ENCODE results near the gene NME8.

Gene NME8

DNA sequence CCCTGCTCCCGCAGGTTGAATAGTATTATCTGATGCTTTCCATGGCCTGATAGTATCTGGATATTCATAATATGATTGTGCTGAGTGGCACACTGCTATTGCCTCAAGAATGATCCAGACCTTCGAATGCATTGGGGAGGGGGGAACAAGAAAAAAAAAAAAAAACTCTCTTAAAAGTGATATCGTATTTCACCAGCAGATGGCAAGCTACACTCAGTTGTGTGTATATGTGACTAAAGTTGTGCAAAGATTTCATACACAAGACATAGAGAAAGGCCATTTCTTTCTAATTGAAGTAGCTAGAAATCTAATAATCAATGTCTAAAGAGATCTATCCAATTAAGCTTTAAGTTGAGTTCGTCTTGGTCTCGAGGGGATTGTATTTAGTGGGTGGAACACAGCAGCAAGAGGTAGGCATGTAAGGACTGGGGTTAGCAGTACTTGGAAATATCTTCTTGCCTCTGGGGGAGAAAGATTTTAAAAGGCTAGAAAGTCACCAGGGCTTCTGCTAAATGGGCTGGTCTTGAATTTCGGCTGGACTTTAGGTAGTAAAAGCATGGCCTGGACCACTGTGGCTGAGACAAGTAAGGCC, 52.9 kb downstream of the NME8 start:
- DNase-seq = peak; percentile 2

DNA sequence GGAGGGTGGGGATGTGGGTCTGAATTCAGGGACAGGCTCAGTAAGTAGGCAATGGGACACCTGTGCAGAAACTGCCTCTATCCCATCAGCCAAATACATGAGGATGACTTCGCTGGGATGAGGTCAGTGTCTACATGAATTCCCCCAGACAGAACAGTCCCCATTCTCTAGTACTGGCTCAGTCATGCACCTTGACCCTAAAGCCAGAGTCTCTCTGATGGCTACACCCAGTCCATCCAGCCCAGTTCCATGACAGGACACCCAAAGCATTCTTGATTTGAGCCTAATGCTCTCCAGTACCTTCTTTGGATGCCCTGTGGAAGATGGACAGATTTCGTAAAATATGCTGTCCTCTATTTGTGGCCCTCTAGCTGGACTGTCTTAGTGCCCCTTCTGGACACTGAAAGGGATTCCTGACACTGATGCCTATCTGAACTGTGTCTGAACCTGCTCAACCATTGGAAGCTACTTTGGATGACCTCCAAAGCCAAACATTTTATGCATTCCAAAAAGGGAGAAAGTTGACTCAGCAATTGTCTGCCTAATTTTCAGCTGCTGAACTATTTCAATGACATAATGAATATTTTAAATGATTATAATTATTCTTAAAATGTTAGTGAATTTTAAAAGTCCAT, 53.6 kb downstream of the NME8 start:
- DNase-seq = no peak

DNA sequence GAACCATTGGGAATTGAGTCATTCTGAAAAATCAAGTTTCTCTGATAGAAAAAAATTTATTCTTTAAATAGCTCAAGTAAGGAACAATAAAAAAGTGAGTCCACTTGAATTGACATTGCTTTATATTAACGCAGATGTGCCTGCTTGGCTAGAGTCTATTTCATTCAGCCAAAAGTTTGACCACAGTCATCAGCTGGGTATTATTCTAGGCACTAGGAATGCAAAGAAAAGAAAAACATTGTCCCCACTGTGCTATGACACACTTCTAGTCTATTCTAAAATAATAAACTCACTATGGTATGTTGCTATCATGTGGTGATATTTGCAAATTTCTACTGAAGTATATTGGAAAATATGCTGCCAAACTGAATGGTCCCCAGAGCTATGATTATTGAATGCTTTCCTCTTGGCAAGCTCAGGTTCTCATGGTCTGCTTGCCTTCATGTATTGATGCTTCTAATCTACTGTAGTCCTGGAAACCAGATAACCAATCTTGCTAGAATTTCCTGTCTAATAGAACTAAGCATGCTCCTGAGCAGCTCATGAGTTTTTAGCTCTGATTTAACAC, 59.9 kb downstream of the NME8 start:
- no peak for DNase-seq

DNA sequence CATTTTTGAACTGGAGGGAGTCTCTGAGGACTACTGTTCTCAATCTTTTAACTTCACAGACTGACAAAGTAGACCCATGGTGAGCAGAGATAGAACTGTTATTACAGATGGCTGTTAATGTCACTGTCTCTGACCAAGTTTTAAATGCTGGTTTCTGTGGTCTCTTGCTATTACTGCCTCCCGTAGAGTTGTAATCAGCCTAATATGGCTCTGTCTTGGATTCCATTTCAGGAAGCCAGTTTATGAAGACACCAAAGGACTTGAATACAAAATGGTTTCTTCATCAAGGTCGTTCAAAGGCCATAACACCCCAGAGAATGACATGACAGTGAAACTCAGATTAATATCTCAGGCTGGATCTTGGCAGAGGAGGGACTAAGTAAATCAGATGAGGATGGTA, 64.4 kb downstream of the NME8 start:
- DNase-seq = no peak

DNA sequence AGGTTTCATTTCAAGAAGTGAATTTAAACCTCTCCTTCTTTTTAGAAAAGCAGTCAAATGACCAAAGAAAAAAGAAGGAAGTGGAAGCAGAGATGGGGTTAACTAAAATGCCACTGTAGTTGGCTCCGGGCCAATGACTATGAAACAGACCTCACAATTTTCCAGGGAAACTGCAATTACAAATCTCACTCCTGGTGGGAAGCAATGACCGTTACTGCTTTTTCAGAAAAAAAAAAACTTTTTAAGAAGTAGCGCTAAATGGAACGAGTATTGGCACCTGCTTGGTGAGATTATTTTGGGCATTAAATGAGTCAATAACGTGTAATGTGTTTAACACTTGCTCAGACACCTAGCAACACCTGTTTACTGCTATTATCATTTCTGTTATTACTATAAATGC, 67.0 kb downstream of the NME8 start:
- no peak for DNase-seq

DNA sequence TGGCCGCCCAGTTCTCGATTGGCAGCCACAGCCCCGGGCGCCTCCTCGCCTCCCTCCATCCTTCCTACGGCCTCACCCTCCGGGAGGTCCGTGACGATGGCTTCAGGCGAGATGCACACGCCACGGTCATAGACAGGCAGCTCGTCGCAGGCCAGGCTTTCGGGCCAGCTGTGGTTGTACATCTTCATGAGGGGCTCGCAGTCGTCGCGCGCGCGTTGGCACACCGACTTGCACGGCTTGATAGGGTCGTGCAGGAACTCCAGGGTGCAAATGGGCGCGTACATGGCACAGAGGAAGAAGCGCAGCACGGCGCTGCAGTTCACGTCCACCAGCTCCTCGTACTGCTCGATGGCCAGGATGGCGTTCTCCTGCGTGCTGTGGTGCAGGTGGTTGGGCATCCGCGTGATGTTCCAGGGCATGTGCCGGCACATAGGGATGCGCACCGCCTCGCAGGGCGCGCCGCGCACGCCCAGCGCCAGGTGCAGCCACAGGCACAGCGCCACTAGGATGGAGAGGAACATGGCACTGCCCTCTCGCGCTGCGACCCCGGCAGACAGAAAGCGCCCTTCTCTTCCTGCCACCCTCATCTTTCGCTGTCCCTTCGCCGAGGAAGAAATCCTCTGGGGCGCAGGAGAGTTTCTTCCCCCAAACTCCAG, 67.7 kb downstream of the NME8 start:
- no peak for DNase-seq

DNA sequence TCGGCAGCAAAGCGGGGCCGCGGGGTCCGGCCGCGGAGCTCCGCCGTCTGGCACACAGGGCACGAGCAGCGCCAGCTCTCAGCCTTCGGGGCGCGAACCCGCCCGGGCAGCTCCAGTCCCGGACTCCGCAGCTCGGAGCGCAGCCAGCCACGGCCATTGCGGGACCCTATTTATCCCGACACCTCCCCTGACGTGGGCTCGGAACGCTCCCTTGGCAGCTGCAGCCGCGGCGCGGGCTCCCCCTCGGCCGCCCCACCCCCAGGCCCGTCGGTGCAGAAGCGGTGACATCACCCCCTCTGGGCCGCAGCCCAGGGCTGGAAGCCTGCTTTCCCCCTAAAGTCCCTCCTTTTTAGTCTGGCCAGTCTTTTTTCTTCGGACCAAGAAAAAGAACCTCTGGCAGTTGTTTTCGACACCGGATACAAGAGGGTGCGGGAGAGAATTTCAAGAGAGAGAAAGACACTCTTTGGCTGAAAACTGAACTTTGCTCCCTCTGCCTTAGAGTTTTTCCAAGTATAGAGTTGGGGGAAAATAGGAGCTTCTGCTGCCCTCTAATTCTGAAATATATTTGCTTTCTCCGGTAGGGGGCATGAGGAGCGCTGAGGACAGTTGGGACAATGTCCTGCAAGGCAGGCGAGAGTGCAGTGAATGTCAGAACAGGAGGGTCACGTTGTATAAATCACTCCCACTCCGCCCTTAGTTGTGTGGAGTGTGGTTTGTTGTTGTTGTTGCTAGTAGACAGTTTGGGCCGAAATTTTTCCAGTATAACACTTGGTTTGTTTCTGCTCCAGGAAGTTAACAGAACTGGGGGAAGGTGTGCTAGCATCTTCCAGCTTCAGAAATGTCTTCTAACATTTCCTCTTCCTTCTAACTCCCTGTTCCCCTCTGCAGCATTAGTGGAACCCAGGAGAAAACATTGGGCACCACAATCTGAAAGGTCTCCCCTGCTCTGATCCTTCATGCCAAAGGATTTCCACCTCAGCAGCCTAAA, 68.6 kb downstream of the NME8 start, which contains the start of gene SFRP4:
Gene SFRP4, minus strand, starts transcription at position 145 of the 988 bp plus-strand sequence. CDS start 280 bp downstream, outside the sequence.
- peak; percentile 25 for DNase-seq

DNA sequence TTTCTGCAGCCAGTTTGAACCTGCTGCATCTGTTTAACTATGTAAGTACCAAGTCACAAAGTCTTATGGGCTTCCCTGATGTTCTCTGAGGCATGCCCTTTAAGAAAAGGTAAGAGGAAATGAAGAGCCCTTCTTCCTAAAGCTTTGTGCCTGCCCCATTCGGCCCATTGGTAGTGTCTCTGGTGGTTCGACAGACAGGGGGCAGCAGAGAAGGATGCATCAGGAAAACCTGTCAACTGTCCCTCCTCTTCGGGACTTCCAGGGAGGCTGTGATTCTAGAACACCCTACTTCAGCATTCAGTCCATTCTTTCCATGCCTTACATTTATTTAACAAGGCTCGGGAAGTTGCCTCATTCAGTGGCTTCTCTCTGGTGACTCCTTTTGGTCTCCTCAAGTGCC, 70.1 kb downstream of the NME8 start:
- DNase-seq = no peak

DNA sequence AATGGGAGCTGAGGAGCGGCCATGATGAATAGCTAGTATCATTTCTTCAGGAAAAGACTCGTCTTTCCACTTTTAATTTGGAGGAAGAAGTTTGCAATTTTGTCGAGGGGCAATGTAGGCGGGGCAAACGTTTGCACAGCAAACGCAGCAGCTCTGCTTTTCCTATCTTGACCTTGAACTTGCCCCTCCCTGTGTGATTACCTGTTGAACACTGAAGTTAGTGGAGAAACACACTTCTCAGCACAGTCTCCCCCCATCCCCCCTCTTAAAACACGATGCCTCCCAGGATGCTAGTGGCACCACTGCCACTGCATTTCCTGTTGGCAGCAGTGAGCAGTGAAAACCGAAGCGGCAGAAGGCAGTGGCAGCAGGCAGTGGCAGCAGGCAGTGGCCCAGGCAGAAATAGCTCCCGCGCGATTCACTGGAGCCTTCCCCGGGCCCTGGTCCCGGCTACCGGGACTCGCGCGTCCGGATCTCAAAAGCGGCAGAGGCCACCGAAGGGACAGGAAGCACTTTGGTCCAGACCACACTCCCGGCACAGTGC, 72.0 kb downstream of the NME8 start, which contains the start of gene EPDR1:
Gene EPDR1, plus strand, starts transcription at position 336 of the 544 bp plus-strand sequence. CDS start 300 bp downstream, outside the sequence.
- peak; percentile 54 for DNase-seq

DNA sequence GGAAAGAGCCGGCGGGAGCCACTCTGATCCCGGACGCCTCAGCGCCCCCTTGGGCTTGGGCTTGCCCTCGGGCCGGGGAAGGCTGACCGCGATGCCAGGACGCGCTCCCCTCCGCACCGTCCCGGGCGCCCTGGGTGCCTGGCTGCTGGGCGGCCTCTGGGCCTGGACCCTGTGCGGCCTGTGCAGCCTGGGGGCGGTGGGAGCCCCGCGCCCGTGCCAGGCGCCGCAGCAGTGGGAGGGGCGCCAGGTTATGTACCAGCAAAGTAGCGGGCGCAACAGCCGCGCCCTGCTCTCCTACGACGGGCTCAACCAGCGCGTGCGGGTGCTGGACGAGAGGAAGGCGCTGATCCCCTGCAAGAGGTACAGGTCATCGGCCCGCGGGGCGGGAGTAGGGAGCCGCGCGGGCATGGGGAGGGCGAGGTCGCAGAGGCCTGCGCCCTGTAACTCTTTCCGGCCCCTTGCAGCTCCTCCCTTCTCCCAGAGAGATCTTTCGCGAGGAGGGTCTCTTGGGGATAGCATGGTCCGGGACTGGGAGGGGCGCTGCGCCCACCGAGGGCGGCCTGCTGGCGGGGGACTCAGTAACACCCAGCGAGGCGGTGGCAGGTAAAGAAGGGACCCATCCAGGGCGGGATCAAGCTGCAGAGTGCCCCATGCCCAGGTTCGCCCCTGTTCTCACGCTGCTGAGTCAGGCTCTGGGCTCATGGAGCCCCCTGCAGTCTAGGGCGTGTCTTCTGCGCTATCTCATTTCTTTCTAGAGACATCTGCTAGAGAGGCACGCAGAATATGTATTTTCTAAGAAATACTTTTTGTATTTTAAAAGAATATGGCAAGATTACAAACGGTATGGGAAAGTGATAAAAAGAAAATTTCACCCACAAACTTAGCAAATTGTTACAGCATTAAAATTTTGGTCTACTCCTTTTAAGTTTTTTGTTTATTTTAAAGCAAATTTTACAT, 72.7 kb downstream of the NME8 start:
- DNase-seq = peak; percentile 15

DNA sequence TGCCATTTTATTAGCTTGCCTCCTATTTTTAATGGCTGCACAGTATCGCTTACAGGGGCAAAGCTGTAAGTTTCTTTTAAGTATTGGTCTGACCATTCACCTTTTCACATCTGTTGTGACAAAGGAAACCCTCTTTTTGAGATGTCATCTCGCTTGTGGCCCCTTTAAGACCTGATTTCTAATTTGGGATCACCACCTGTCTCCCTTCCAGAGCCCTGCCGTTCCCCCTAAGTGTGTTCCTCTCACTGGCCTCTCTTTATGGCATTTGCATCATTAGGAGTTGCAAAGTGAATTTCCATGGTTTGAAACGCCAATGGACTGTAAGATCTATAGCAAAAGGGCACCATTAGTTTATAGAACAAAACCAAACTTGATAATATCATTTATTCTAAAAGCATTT, 73.5 kb downstream of the NME8 start:
- DNase-seq = no peak

DNA sequence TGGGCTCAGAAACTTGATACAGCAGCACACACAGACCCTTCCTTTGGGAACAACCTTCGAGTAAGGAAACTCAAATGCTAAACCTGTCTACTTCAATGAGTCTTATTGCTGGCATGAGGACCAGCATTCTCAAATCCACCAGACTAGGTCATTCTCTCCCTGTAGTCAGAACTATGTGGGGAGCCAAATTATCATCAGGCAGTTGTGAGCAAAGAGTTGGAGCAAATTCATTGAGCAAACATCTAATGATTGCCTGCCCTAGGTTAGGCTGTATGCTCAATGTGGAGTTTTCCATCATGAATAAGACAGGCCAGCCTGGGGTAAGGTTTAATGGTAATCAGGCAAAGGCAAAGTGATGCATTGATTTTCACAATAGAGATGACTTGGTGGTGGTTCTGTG, 75.6 kb downstream of the NME8 start:
- DNase-seq = no peak

DNA sequence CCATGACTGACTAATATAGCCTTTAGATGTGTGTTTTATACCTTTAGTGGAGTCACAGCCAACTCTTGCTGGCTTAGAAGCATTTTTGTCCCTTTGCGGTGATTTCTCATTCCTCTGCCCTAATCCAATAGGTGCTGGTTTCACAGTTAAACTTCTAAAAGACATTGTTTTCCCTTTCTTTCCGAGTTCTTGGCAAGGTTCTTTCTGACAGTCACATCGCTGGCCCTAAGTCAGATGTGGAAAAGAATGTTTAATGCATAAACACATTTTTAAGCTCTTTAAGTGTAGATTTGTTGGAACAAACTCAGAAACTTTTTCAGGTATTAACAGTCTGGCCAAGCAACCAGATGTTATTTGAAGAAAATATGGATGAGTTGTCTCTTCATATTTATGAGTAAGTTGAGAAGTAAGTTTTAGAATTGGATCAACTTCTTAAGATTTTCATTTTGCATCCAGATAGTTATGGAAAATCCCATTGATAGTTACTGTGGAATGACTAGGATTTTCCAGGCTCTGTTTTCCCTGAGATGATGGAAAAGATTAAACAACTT, 76.2 kb downstream of the NME8 start:
- DNase-seq = no peak

DNA sequence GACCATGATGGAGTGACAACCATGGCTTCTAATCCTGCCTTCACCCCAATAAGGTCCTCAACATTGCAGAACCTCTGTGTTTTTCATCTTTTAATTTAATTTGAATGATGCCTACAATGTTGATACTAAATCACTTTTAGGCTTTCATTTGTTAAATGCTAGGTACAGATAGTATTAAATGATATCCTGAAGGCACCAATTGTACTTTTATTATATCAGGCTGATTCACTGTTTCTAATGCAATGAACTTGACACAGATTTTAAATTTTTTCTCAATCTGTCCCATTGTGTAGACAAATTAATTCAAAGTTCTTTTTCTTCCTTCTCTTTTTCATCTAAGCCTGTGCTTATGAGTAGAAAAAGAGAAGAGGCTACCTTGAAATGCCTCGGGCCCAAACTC, 77.2 kb downstream of the NME8 start:
- DNase-seq = no peak

DNA sequence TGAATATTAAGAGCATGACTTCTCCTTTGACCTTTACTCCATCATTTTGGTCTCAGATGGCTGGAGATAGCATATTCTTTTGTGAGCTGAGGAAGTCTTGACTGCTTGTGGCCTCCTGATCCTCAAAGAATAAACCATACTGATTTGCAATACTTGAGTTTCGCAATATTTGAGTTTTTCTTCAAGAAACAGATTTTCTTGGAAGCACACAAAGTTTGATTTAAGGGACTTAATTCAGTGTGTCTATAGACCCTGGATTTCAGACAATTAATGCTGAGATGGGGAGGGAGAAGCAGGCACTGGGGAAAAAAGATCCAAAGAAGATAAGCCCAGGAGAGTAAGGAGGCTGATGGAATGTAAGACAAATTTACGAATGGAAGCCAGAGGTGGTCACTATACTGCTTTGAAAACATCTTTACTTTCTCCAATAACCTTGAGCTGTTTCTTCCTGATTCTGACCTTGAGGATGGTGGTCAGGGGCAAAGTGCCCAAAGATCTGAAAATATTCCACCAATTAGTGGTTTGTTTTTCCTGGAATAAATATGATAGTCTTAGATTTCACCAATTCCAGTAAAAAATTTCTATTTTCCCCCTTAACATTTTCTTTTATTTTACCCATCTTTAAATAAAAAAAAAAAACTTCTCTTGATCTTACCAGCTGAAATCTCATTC, 79.5 kb downstream of the NME8 start:
- no peak for DNase-seq

DNA sequence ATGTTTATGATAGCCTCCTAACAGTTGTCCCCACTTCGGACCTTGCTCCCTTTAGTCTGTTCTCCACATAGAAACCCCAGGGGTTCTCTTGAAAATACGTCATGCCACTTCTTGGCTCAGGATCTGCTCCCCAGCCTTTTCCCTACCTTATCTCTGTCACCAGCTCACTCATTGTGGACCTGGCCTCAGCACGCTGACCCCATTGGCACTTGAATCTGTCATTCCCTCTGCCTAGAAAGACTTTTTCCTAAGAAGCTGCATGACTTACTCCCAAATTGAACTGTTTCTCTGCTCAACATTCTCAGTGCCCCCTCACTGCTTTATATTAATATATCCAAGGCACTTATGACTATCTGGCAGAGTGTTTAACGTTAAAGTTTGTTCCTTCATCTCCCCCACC, 80.5 kb downstream of the NME8 start:
- no peak for DNase-seq

DNA sequence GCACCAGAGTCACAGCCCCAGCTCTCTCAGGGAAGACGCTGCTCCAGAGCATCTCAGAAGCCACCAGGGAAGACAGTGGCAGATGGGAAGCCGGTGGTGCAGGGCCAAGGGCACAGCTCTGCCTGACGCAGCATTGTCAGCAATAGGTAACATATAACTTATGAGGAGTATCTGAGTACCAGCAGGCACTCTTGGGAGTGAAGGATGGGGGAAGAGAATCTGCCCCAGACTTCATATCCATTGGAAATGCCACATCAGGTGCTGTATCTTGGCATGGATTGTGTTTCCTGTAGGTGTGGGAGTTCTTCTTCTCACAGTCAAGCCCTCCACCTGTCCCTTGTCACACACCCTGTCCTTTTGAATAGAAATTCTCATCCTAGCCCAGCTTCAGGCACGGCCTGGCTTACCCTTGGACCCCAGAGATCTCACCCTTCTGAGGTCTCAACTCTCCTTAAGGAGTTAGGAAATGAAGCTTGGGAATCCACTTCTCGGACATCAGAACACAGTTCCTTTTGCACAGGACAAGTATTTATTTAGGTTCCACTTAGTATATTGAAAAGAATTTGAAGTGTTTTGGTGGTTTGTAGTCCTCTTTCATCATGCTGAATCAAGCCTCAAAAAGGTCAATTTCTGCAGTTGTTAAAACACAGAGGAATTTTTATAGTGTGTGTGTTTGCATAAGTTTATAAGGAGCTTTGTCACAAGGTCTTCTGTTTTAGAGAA, 82.0 kb downstream of the NME8 start:
- no peak for DNase-seq

DNA sequence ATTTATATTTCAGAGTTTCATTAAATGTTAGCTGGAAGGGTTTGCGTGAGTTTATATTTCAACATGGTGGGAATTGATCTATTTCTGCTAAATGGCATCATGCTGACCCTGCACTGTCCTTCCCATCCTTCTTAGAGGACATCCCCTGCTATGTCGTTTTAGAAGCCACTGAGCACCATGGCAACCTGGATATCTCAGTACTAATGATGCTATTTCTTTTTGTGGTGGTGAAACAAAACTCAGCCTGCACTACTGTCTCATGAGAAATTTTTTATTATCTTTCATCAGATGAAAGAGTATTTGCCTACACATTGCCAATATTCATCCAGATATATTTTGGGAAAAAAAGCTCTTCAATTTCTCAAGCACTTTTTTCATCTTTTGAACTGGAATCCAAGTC, 84.1 kb downstream of the NME8 start:
- DNase-seq = no peak

DNA sequence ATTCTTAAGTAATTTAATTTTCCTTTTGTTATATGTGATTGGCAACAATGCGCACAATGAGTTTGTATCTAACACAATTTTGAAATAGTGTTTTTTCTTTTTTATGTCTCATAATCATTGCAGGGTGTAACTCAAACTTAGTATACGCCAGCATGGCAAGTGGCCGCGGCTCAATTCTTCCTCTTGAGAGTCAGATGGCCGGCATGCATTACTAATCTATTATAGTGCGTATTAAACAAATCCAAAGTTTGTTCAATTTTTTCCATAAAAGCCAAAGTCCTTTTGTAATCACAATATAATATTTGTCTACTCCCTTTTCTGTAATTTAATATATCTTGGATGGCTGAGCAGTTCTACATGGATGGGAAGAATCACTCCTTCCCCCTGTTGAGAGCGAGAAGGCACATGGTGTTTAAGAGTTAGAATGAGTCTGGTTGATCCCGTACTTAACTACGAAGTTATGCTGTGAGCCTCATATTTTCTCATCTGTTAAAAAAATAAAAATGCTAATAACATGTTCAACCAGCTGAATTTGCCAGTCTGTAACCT, 84.7 kb downstream of the NME8 start:
- no peak for DNase-seq
